GM21723 (cell line): ENCODE data around the gene NPLOC4.
"Not testable (repeated sequence)": the region's sequence is repeated elsewhere in the genome, so short reads cannot be mapped to it uniquely, and the experiment has no call there.

Source experiments
- ATAC-seq: cut with Tn5 transposase; IDR thresholded peaks from one replicate; pipeline ENCODE4 v1.9.1; 2021; ENCODE audit warnings: mild to moderate bottlenecking, moderate library complexity; ENCODE audit not compliant: unreplicated experiment

NPLOC4 gene

DNA sequence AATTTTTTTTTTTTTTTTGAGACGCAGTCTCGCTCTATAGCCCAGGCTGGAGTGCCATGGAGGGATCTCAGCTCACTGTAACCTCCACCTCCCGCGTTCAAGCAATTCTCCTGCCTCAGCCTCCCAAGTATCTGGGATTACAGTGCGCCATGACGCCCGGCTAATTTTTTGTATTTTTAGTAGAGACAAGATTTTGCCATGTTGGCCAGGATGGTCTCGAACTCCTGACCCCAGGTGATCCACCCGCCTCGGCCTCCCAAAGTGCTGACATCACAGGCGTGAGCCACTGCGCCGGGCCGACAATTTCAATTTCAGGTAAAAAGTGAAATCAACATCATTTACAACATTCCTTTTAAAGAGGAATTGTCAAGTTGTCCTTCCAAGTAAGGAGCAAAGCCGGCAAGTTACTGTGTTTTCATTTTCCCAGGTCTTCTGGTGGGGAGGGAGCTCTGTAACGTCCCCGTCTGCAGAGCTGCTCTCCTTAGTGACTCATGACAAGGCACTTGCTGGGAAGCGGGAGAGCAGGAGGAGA, 873 bp downstream of the NPLOC4 start:
- peak; percentile 16 for ATAC-seq

DNA sequence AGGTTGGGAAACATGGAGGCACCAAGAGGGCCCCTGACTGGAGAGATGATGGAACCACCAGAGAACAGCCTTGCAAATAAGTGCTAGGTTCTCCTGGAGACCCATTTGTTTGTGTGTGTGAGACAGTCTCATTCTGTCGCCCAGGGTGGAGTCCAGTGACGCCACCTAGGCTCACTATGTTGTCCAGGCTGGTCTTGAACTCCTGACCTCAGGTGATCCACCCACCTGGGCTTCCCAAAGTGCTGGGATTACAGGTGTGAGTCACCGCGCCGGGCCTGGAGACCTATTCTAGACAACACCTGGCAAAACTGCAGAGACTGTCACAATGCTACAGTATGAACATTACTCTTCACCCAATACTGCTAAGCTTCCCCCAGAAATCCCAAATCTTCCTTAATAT, 1.5 kb downstream of the NPLOC4 start:
- ATAC-seq: no peak

DNA sequence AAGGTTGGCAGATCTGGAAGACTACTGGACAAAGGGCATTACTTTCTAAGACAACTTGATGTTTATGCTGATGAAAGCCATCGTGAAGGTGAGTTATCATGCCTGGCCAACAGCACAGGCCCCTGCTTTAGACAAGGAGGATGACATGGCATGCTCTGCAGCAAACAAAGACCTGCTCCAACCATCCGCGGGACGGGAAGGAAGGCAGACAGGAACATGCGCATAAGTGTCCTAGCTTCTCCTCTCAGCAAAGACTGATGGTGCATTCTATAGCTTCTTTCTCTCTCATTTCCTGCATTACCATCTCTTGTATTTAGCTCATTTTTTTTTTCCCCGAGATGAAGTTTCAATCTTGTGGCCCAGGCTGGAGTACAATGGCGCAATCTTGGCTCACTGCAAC, 5.4 kb downstream of the NPLOC4 start:
- no peak for ATAC-seq

DNA sequence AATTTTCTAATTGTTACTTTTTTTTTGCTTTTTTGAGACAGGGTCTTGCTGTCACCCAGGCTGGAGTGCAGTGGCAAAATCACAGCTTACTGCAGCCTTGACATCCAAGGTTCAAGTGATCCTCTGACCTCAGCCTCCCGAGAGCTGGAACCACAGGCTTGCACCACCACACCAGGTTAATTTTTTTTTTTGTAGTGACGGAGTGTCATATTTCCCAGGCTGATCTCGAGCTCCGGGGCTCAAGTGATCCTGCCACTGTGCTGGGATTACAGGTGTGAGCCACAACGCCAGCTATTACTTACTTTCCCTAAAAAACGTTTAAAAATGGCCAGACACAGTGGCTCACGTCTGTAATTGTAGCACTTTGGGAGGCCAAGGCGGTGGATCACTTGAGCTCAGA, 6.6 kb downstream of the NPLOC4 start:
- ATAC-seq: no peak

DNA sequence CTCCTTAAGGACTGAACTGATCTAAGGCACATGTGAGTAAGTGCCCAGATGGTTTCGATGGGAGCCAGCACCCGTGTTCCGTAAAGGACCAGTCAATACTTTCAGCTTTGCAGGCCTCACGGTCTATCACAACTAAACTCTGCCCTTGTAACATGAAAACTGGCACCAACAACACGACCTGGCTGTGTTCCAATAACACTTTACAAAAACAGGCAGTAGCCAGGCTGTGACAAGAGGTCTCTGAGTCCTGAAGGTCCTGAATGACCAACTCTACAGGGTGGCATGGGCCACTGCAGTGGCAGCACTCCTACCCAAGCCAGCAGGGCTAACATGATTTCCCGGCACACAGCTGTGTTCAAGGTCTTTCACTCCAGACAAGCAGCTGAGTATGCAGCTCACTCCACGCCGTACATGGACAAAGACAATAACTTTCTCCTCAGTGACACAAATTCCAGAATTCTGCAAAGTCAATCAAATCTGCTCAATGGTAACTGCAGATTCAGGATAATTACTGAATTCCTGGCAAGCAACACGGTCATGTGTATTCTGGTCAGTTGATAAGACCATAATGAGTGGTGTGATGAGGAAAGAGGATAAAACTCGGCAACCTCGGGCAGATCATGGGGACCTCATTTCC, 15.3 kb downstream of the NPLOC4 start:
- no peak for ATAC-seq

DNA sequence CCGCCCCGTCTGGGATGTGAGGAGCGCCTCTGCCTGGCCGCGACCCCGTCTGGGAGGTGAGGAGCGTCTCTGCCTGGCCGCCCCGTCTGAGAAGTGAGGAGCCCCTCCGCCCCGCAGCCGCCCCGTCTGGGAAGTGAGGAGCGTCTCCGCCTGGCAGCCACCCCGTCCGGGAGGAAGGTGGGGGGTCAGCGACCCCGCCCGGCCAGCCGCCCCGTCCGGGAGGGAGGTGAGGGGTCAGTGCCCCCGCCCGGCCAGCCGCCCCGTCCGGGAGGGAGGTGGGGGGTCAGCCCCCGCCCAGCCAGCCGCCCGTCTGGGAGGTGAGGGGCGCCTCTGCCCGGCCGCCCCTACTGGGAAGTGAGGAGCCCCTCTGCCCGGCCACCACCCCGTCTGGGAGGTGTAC, 18.6 kb downstream of the NPLOC4 start:
- not testable (repeated sequence) for ATAC-seq

DNA sequence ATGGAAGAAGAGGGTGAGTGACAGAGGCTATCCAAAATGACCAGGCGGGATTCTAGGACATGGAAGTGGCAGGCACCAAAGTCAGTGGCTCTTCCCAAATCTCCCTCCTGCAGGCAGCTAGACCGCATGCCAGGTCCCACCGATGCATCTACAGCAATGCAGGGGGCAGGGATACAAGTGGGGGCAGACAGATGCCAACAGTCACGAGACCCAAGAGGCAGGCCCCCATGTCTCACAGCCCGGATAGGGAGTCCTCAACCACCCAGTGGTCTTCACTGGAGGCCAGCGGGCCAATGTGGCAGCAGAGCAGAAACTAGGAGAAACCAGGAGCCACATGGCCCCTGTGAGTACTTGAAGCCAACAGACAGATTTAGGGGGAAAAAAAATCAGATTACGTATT, 20.0 kb downstream of the NPLOC4 start:
- no peak for ATAC-seq

DNA sequence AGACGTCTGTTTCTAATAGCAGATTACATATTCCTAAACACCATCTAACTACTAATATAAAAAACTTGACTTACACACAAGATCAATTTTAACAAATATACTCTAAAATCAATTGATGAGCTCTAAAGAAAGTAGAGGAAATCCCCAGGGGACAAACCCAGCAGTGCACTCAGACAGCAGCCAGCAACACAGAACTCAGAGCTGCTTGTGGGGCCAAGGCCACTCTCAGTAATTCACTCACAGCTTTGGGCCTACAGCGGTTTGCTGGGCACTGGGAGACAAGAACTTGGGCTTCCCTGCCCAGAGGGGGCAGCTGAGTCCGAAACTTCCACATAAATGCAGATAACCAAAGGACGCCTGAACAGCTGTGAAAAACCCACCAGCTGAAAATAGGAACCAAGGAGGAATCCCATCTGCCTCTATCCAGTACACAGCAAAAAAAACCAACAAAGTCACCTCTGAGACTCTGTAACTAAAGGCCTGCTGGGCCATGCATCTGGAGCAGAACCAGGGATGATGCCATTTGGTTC, 21.4 kb downstream of the NPLOC4 start:
- no peak for ATAC-seq

DNA sequence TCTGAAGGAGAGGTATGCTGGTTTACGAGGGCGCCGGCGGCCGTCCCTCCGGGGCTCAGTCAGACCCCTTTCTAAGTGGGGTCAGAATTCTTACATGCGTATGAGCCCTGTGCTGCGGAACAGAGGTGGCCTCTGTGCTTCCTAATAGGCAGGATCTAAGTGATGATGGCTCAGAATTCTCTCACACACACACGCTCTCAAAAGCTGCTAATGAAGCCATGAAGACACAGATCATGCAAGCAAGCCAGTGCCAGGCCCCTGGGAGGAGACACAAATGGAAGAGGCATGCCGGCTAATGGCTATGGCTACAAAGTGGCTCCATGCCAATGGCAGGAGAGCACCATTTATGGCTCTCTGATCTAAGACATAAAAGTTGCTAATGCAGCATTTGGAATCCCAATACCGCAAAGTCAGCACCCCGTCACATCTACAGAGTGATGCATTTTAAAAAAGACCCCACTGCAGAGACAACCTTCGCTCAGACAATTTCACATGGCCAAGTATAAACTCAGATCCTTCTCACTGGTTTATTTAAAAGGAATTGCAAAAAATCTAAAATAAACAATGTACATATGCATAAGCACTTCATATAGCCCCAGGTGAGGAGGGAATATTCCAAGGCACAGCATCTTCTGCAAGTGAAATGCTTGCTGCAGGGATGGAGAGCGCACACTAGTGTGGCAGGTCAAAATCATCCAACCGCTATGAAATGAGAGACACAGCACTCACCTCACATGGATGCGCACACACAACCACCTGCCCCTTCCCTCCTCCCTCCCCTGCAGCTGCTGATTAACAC, 24.5 kb downstream of the NPLOC4 start:
- no peak for ATAC-seq

DNA sequence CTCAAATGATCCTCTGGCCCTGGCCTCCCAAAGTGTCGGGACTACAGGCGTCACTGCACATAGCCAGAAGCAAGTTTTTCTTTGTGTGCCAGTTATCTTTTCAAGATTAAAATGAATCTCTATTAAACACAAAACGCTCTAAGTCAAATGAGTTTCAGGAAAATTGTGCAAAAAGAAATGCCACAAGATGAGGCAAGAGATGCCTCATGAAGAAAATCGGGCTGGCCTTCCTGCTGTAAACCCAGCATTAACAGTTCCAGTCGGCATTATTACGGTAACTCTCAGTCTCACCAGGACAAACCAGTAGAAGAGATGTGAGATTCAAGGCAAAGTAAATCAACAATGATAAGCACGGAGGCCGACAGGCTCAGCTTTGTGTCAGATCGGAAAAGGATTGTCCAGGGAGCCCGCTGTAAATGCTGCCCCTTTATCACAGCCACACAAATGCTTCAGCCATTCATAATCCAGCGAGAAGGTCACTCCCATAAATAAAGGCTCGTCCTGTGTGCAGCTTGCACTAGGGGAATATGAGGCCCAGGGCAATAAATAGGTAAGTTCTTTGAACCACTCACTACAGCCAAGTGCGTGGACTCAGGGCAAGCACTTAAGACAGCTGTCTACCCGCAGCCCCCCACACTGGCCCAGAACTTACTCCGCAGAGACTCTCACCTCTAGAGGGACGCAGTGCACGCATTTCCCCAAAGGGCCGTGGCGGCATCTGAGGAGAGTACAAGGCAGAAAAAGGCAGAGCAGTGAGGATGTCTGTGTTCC, 27.2 kb downstream of the NPLOC4 start:
- no peak for ATAC-seq

DNA sequence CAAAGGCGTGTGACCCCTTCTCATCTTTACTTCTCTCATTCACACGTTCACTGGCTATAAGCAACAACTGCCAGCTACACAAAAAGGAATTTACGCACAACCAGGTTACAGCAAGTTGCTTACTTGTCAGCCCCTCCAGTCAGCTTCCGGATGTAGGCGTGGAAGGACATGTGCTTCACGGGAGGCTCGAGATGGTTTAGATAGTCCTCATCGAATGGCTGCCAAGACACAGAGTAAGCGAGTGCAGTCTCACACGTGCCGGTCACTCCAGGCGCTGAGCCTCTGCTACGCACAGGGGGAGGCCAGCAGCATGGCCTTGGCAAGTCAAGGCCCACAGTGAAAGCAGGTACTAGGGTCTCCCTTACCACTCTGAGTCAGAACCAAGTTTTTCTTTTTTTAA, 28.3 kb downstream of the NPLOC4 start:
- ATAC-seq: no peak

DNA sequence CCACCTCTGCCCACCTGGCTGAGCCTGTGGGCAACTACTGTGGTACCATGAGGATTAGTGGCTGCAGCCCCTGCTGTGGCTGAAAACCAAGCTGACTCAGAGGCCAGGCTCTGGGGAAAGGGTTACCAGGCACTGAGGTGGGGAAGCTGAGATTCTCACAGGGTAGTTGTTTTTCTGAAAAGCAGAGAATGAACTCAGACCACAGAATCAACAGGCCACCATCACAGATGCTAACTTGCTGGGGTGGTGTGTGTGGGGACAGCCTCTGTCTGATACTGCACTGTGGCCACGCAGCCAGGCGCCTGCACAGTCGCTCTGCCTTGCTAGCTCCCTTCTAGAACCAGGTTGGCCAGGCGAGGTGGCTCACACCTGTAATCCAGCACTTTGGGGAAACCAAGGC, 28.8 kb downstream of the NPLOC4 start:
- ATAC-seq: no peak

DNA sequence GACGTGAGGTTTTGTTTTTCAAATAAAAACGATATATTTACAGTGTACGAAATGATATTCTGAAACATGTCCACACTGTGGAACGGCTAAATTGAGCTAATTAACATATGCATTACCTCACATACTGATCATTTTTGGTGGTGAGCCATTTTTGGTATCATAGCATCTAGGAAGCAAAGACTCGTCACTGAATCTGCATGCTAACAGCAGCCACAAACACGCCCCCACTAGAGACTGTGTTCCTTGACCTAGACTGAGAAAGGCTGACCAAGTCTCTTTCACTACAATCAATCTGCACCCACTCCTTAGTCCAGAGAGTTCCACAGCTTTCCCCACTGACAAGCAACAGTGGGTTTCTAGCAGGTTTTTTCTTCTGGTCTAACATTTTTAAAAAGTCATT, 29.5 kb downstream of the NPLOC4 start:
- no peak for ATAC-seq

DNA sequence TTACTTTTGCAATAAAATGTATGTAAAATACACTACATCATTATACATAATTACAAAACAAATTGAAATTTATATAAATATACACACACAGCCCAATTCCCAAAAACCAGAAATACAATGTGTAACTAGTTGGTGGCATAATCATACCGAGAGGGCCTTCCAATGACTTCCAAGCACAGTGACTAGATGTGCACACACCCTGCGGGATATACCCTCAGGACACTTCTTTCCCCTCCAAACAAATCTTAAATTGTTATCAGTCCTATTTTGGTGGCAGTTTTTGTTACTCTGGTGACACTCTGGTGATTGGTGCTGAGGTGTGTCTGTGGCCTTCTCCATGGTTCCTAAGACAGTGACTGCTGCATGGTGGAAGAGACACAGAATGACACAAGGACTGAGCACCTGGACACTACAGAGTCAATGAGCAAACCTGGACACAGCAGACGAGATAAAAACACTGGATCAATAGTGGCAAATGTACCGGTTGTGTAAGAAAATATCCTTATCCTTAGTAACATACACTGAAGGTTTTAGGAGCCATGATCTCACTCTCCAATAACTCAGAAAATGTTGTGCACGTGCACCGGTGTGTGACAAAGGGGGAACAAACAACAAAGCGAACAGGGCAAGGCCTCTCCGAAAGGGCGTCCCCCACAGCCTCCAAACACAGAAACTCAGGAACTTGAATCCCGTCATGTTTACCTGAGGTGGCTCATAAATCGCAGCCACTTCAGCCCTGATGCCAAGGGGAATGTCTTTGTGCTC, 32.9 kb downstream of the NPLOC4 start:
- no peak for ATAC-seq

DNA sequence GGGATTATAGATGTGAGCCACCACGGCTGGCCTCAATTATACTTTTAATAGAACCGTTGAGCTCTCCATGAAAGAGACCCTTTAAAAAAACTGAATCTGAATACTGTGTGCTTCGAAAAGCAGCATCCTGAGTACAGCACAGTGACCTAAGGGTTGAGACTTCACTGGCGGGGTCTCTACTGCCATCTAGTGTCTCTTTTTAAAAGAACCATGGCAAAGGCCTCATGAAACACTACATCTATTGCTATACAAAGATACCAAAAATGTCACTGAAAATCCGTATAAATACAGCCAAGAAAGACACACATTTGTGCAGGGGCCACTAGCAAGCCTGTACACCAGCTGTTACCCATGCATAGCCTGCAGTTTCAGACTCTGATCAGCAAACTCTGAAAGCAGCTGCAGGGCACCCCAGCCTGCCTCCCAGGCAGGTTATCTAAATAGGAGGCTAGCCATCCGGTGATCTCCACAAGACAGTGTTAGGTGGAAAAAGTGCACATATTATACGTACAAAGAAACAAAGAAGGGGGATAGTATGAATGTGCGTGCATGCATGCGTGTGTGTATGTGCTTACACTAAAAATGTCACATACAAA, 35.3 kb downstream of the NPLOC4 start:
- ATAC-seq: no peak

DNA sequence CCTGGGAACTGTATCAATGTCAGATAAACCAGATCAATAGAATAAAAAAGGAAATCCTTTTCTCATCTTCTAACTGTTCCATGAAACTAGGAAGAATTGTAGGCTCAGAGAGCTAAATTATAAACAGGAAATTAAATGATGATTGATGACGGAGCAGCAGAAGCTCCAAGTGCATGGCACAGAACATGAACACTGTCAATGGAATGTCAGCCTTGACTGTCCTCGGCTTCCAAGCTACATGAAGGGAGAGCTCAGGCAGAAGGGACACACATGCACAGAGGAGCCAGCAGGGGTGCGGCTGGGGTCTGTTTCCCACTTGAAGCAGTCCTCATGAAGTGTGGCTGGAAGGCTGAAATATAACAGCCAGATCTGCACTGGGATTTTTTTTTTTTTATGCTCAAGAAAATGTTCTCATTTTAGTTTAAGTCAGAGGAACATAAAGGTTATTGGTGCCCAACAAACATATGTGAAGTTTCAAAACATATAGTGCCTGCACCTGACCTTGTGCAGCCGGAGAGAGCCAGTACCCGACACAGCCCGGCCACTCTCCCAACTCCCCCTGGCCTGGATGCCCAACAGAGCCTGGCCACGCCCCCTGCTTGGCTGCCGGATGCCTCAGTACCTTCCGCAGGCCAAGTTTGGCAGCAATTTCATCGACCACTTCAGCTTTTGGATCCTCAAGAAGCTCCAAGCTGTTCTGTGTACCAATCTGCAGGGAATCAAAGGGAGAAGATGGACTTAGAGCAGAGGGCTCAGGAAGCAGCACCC, 37.0 kb downstream of the NPLOC4 start:
- ATAC-seq: no peak

DNA sequence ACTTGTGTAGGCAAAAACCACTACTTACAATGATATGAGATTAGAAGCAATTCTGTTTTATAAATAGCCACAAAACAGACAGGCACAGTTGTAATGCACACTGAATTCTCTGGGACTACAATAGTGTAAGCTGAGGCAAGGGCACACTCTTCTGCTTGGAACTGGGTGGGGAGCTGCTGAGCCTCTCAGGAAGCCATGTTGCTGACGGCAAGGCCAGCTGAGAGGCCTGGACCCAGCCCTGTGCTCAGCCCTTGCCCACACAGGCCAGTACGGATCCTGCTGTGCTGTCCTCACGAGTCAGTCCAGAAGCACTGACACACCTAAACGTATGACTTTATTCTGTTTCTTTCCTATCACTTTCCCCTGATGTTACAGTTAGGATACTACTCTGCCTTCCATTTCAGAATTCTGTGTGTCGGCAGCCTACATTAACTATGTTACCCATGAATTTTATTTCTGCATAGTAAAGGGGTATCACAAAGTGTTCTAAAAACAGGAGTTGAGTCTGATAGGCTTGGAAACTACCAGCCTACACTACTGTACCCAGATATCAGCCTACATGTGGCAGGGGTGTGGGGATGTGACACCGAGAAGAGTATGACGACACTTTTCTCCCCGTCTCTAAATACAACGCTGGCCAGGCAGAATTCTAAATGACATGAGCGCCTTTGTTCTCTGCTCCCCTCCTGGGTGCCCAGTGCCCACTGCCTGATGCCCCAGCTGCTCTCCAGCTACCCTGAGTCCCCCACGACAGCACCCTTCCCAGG, 43.6 kb downstream of the NPLOC4 start:
- ATAC-seq: no peak

DNA sequence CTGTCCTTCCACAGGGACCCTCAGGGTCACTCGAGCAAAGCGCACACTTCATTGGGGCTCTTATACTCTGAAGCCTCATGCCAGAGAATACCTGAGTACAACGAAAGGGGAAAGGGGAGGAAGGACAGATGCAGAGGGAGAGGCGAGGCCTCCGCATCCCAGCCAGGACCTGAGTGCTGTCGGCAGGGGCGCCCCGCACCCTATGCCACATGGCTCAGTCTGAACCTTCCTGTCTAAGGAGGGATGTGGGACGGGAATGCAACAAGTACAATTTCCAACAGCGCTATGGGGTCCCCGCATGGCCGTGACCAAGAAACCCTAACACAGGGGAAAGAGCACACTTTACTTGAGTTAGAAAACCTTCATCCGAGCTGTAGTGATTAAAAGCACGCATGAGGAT, 44.9 kb downstream of the NPLOC4 start:
- no peak for ATAC-seq

DNA sequence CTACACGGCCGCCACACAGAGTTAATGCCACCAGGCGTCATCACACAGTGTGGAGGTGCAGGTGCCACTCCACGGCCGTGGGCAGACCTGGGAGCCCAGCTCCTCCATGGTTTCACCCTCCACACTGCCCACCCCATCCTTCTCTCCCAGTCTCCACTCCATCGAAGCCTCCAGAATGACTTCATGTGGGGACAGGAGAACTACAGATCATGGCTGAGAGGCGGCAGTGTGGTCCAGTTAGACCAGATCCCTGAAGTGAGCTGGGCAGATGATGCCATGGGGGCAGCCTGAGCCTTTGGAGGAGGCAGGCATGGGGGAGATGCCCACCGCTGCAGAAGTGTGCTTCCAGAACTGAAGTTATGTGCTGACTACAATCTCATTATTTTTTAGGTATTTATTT, 46.8 kb downstream of the NPLOC4 start:
- ATAC-seq: no peak
